CD8-positive, alpha-beta memory T cell (primary cell): Measurements from ENCODE around the gene SHB. TPM values are rescaled to one million over a fixed set of nuclear protein-coding genes. Genes with fewer than 3 reads are reported as not detected.

ENCODE experiments used
- CTCF ChIA-PET: fragments of 350-600 bp; sonication (Branson Sonifier 250); formaldehyde crosslinking; loops from one replicate; lab custom pipeline; 2021; ENCODE audit warnings: antibody characterized with exemption; lab: Charles Lee
- POLR2A ChIA-PET: fragments of 350-600 bp; sonication (Branson Sonifier 250); formaldehyde crosslinking; loops from one replicate; lab custom pipeline; 2021; ENCODE audit warnings: antibody characterized with exemption; lab: Charles Lee
- DNase-seq, 5 donors: peaks; one replicate each; pipeline versions ENCODE4 v3.0.0 to v3.0.0-alpha.2; 2020 to 2022; ENCODE audit warnings: mixed read lengths in 1 of 5
- H3K27ac ChIP-seq: one replicate; pipeline ENCODE4 v1.7.0; 2013; ENCODE audit warnings: low read depth, mild to moderate bottlenecking, low read length, moderate library complexity
- H3K27me3 ChIP-seq: 2 replicates; pipeline ENCODE4 v1.7.0; 2013; ENCODE audit warnings: low read length, mild to moderate bottlenecking; ENCODE audit not compliant: insufficient read depth, poor library complexity, severe bottlenecking
- H3K36me3 ChIP-seq: 2 replicates; pipeline ENCODE4 v1.7.0; 2013; ENCODE audit warnings: mild to moderate bottlenecking, low read length, moderate library complexity; ENCODE audit not compliant: insufficient read depth
- H3K4me1 ChIP-seq: 2 replicates; pipeline ENCODE4 v1.7.0; 2013; ENCODE audit warnings: mild to moderate bottlenecking, low read length, moderate library complexity; ENCODE audit not compliant: insufficient read depth
- H3K4me3 ChIP-seq: 2 replicates; pipeline ENCODE4 v1.7.0; 2013; ENCODE audit warnings: mild to moderate bottlenecking, low read length
- H3K9me3 ChIP-seq: 2 replicates; pipeline ENCODE4 v1.7.0; 2013; ENCODE audit warnings: mild to moderate bottlenecking, low read length
- H3K27ac Mint-ChIP-seq, 8 donors: one replicate each; pipeline ENCODE4 v1.8.0; 2020 to 2021; ENCODE audit warnings: mixed read lengths in 8 of 8, mild to moderate bottlenecking in 6 of 8, inconsistent platforms in 3 of 8, moderate library complexity in 3 of 8
- H3K27me3 Mint-ChIP-seq, 2 donors: one replicate each; pipeline ENCODE4 v1.8.0; 2020 to 2021; ENCODE audit warnings: mixed read lengths in 2 of 2, mild to moderate bottlenecking in 1 of 2, moderate library complexity in 1 of 2
- H3K36me3 Mint-ChIP-seq, 3 donors: one replicate each; pipeline ENCODE4 v1.8.0; 2020 to 2021; ENCODE audit warnings: mixed read lengths in 3 of 3, inconsistent platforms in 1 of 3, mild to moderate bottlenecking in 1 of 3
- H3K4me1 Mint-ChIP-seq, 3 donors: one replicate each; pipeline ENCODE4 v1.8.0; 2020 to 2021; ENCODE audit warnings: mixed read lengths in 3 of 3, inconsistent platforms in 1 of 3, mild to moderate bottlenecking in 1 of 3
- H3K4me3 Mint-ChIP-seq, 7 donors: one replicate each; pipeline ENCODE4 v1.8.0; 2020 to 2021; ENCODE audit warnings: mixed read lengths in 7 of 7, mild to moderate bottlenecking in 6 of 7, moderate library complexity in 4 of 7, inconsistent platforms in 2 of 7
- H3K9me3 Mint-ChIP-seq, 5 donors: one replicate each; pipeline ENCODE4 v1.8.0; 2020 to 2022; ENCODE audit warnings: mixed read lengths in 5 of 5, mild to moderate bottlenecking in 3 of 5, moderate library complexity in 2 of 5, inconsistent platforms in 1 of 5
- polyA plus RNA-seq: library from polyadenylated mRNA; unstranded; fragments of 300-500 nt; fragmentation: Illumina TruSeq; gene quantifications from one replicate; pipeline ENCODE4 v1.2.3, GENCODE V29; 2021
- total RNA-seq, 2 experiments: library from RNA; stranded (reverse); gene quantifications; one replicate each; pipeline ENCODE4 v1.2.3, GENCODE V29; 2021

Gene SHB
- total and polyA plus RNA-seq, 3 experiments from 2014 or later: 0.64 to 1.8 (median 1.8) TPM

DNA sequence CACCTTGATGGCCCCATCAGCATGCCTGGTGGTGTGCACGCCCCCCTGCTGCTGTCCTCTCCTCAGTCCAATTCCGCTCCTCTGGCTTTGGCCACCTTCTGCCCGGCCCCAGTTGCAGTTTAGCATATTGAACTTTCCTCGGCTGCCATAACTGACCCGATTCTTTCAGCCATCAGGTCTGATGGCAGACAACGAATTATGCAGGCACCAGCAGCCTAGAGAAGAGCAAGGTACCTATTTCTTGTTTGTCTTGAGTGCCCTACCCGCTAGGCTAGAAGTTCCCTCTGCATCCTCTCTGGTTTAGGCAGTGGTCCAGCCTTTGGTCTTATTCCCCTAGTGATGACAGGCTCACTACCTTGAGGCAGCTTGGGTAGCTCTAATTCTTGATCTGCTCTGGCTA, 122.1 kb downstream of the SHB start:
- CTCF ChIA-PET: no interaction called here
- peaks cover 0 to 2% (median 0%) of the 10 kb centered on the region in 3 donors for H3K36me3 Mint-ChIP-seq
- Histone ChIP-seq H3K36me3 (no peaks in the 10 kb centered on the region), H3K27ac (no peak overlapping the region), H3K4me3 (no peak overlapping the region), H3K9me3 (no peaks in the 10 kb centered on the region), H3K27me3 (no peaks in the 10 kb centered on the region), H3K4me1 (no peaks in the 10 kb centered on the region)
- H3K9me3 Mint-ChIP-seq: no peaks in the 10 kb centered on the region
- H3K4me3 Mint-ChIP-seq: peak overlapping the region in 1 of 7 donors; percentile 6
- H3K27me3 Mint-ChIP-seq: peaks cover 3 to 6% of the 10 kb centered on the region in 2 donors
- DNase-seq: no peak
- no peak overlapping the region for H3K27ac Mint-ChIP-seq
- POLR2A ChIA-PET: no interaction called here
- no peaks in the 10 kb centered on the region for H3K4me1 Mint-ChIP-seq

DNA sequence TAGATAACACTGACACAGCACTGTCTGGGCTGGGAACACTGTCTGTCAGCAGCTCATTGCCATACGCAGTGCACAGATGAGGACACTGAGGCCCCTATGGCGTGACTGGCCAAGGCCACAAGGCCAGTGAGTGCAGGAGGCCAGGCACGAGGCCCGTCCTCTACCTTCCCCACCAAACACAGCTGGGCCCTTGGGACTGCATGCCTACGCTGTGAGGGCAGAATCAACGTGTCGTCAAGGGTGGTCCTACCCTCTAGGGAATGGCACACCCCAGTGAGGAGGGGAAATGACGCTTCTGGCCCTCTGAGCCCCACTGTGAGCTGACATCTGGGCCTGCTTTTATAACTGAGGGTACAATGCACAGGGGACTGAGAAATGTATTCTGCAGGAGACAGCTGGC, 123.0 kb downstream of the SHB start:
- no peak overlapping the region for H3K27ac ChIP-seq
- no peak overlapping the region for H3K4me3 Mint-ChIP-seq
- DNase-seq: no peak
- H3K36me3 Mint-ChIP-seq: no peaks in the 10 kb centered on the region
- no peaks in the 10 kb centered on the region for H3K27me3 ChIP-seq
- no peaks in the 10 kb centered on the region for H3K4me1 ChIP-seq
- H3K27ac Mint-ChIP-seq: peak overlapping the region in 1 of 8 donors; percentile 64
- H3K36me3 ChIP-seq: no peaks in the 10 kb centered on the region
- POLR2A ChIA-PET: no interaction called here
- H3K9me3 Mint-ChIP-seq: no peaks in the 10 kb centered on the region
- CTCF ChIA-PET: no interaction called here
- H3K4me1 Mint-ChIP-seq: no peaks in the 10 kb centered on the region
- H3K27me3 Mint-ChIP-seq: peaks cover 5 to 7% of the 10 kb centered on the region in 2 donors
- no peak overlapping the region for H3K4me3 ChIP-seq
- no peaks in the 10 kb centered on the region for H3K9me3 ChIP-seq

DNA sequence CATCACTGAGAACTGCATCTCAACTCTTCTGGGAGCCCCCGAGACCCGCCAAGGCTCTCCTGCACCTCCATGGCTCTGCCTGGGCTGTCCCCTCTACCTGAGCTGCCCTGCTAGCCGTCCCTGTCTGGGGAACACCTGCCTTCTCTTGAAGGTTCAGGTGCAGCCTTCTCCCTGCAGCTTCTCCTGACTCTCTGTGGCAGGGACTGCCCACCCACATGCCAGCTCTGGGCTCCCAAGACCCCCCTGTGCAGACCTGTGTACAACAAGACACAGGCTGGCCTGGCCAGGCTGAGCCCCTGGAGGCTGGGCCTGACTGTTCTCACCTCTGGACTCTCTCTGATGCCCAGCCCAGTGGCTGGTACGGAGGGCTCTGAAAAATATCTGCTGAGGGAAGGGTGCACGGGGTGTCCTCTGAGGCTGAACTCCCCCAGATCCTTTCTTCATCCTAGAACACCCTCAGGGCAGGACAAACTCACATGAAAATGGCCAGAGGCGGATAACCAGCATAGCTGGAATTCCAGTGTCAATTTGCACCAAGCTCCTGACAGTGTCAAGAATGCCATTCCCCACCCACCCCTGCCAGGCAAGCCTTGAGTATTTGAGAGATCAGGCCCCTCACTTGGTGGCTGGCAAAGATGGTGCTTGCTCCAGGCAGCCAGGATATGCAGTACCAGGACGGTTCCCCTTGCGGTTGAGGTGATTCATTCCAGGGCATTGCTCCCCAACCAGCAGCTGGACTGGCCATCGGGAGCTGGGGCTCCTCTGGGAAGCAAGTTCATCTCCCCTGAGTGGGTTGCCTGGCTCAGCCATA, 124.2 kb downstream of the SHB start:
- Histone ChIP-seq H3K27ac (no peak overlapping the region), H3K27me3 (no peaks in the 10 kb centered on the region), H3K4me1 (no peaks in the 10 kb centered on the region), H3K9me3 (no peaks in the 10 kb centered on the region), H3K4me3 (no peak overlapping the region), H3K36me3 (no peaks in the 10 kb centered on the region)
- no peaks in the 10 kb centered on the region for H3K4me1 Mint-ChIP-seq
- ChIA-PET POLR2A (no interaction called here), CTCF (no interaction called here)
- DNase-seq: no peak
- peaks cover 5 to 7% of the 10 kb centered on the region in 2 donors for H3K27me3 Mint-ChIP-seq
- H3K36me3 Mint-ChIP-seq: no peaks in the 10 kb centered on the region
- H3K4me3 Mint-ChIP-seq: no peak overlapping the region
- no peak overlapping the region for H3K27ac Mint-ChIP-seq
- H3K9me3 Mint-ChIP-seq: no peaks in the 10 kb centered on the region

DNA sequence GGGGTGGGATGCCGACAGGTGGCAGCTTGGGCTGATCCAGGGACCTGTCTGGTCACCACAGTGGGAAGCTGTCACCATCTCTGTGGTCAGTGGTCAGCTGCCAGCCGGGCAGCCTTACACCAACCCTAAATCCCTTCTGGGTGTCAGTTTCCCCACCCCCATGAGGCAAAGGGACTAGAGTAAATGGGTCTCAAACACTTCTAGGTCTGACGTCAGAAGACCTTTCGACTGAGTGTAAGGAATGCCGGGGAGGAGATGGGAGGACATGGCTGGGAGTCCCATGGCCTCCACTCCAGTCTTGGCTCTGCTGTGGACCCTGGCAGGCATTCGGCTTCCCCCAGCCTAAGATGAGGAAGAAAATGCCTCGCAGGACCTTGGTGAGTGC, 124.8 kb downstream of the SHB start:
- DNase-seq: no peak
- POLR2A ChIA-PET: no interaction called here
- Histone ChIP-seq H3K4me3 (no peak overlapping the region), H3K27ac (no peak overlapping the region), H3K9me3 (no peaks in the 10 kb centered on the region), H3K27me3 (no peaks in the 10 kb centered on the region), H3K4me1 (no peaks in the 10 kb centered on the region), H3K36me3 (no peaks in the 10 kb centered on the region)
- H3K27me3 Mint-ChIP-seq: peaks cover 5 to 7% of the 10 kb centered on the region in 2 donors
- CTCF ChIA-PET: no interaction called here
- H3K9me3 Mint-ChIP-seq: no peaks in the 10 kb centered on the region
- H3K4me1 Mint-ChIP-seq: no peaks in the 10 kb centered on the region
- H3K4me3 Mint-ChIP-seq: no peak overlapping the region
- H3K27ac Mint-ChIP-seq: no peak overlapping the region
- no peaks in the 10 kb centered on the region for H3K36me3 Mint-ChIP-seq

DNA sequence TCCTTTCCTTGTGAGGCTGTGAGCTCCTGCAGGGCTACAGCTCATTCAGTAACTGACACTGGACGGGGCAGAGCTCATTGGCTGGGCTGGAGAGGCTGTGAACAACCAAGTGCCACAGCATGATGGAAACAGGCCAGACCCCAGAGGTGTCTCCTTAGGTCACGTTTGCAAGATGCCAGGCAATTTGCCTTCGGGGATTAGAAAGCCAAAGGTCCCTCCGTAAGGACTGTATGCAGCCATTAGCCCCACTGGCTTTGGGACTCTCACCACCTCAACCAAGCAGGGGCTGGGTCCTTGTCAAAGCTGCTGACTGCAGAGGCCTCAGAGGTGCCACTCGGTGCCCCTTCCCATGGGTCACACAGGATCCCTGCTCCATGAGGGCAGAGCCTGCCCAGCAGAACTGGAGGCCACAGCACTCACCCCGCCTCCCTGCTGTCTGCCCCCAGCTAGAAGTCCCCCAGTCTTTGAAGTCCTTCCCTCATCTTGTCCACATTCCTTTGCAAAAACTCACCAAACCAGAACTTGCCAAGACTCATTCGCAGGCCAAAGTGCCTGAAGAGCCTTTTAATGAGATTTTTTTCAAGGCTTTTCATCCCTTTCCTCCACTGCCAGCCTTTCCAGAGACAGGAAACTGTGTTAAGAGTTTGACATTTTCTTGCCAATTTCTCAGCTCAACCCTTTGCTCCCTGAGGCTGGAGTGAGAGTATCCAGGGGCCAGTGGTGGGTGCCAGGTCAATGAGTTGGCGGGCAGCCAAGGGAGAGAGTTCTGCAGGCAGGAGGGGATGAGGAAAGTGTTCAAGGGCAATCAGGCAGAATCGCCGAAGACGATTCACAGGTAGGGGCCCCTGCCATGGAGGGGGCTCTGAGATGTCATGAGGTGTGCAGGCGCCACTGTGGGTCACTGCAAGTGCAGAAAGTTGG, 125.4 kb downstream of the SHB start:
- no peak for DNase-seq
- no peaks in the 10 kb centered on the region for H3K9me3 Mint-ChIP-seq
- no peak overlapping the region for H3K27ac Mint-ChIP-seq
- no peak overlapping the region for H3K4me3 Mint-ChIP-seq
- Histone ChIP-seq H3K4me3 (no peak overlapping the region), H3K4me1 (no peaks in the 10 kb centered on the region), H3K27ac (no peak overlapping the region), H3K27me3 (no peaks in the 10 kb centered on the region), H3K9me3 (no peaks in the 10 kb centered on the region), H3K36me3 (no peaks in the 10 kb centered on the region)
- ChIA-PET POLR2A (no interaction called here), CTCF (no interaction called here)
- H3K27me3 Mint-ChIP-seq: peaks cover 5 to 7% of the 10 kb centered on the region in 2 donors
- H3K36me3 Mint-ChIP-seq: no peaks in the 10 kb centered on the region
- H3K4me1 Mint-ChIP-seq: no peaks in the 10 kb centered on the region

DNA sequence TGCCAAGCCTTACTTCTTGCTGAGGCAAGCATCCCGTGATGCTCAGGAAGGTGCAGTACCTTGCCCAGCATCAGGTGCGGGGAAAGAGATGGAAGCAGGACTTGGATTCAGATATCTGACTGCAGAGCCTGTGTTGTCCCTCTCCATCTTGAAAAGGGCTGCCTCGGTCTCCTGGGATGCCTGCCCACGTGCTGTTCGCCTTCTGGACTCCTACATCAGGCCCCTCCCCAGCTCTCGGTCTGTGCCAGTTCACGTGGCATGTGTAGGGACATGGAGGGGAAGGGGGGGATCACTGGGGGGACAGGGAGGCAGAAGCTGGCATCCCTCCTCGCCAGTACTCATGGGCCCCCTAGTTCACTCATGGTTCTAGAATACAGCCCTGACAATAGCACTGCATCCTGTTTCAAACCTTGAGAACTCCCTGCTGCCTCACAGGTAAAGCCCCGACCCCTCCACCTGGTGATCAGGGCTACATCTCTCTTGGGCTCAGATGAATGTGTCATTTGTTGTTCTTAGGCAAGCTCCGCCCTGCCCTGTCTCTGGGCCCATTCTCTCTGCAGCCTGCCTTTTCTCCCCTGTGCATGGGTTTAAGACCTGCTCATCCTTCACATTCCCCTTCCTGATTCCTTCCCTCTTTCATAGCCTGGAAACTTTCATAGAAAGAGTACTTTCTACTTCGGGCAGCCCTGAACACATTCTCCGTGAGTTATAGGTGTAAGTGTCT, 126.2 kb downstream of the SHB start:
- H3K27ac Mint-ChIP-seq: no peak overlapping the region
- H3K27me3 Mint-ChIP-seq: peaks cover 5 to 7% of the 10 kb centered on the region in 2 donors
- POLR2A ChIA-PET: no interaction called here
- H3K36me3 ChIP-seq: no peaks in the 10 kb centered on the region
- H3K4me3 Mint-ChIP-seq: no peak overlapping the region
- DNase-seq: no peak
- no peaks in the 10 kb centered on the region for H3K9me3 Mint-ChIP-seq
- H3K27ac ChIP-seq: no peak overlapping the region
- H3K9me3 ChIP-seq: no peaks in the 10 kb centered on the region
- H3K36me3 Mint-ChIP-seq: no peaks in the 10 kb centered on the region
- CTCF ChIA-PET: interaction anchor here (0.8 kb wide), 1 partner anchor 28 kb away, joined by 3 read pairs; no protein-coding TSS in a partner anchor
- no peak overlapping the region for H3K4me3 ChIP-seq
- H3K4me1 ChIP-seq: no peaks in the 10 kb centered on the region
- no peaks in the 10 kb centered on the region for H3K4me1 Mint-ChIP-seq
- no peaks in the 10 kb centered on the region for H3K27me3 ChIP-seq

DNA sequence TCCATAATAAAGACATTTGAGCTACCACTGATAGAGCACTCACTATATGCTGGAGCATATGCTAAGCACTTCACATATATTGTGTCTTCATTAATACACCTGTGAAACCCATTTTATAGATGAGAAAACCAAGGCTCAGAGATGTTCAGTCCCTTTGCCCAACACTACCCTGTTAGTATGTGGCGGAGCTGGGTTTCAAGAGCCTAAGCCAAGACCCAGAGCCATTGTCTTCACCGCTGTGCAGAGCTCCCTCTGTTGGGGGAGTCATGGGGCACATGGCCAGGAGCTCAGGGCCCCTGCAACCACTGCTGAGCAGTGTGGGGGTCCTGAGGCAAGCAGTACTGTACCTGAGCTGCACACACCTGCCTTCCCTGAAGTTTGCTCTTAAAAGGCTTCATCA, 127.8 kb downstream of the SHB start:
- H3K36me3 Mint-ChIP-seq: no peaks in the 10 kb centered on the region
- POLR2A ChIA-PET: no interaction called here
- no peaks in the 10 kb centered on the region for H3K9me3 Mint-ChIP-seq
- no peaks in the 10 kb centered on the region for H3K4me1 Mint-ChIP-seq
- Histone ChIP-seq H3K9me3 (no peaks in the 10 kb centered on the region), H3K36me3 (no peaks in the 10 kb centered on the region), H3K4me3 (no peak overlapping the region), H3K27me3 (no peaks in the 10 kb centered on the region), H3K4me1 (no peaks in the 10 kb centered on the region), H3K27ac (no peak overlapping the region)
- CTCF ChIA-PET: interaction anchor here (1.4 kb wide), 1 partner anchor 14 kb away, joined by 4 read pairs; no protein-coding TSS in a partner anchor
- peaks cover 5 to 7% of the 10 kb centered on the region in 2 donors for H3K27me3 Mint-ChIP-seq
- no peak for DNase-seq
- no peak overlapping the region for H3K4me3 Mint-ChIP-seq
- H3K27ac Mint-ChIP-seq: no peak overlapping the region
